DOHH2 (cell line): Measurements from ENCODE around the gene PDSS1.

Experiments
- H3F3A ChIP-seq: fragments of 200-600 bp; sonication (generic), shearing (Covaris generic); 2 replicates; pipeline ENCODE4 v1.6.0; 2016; ENCODE audit warnings: antibody characterized with exemption, mild to moderate bottlenecking; ENCODE audit not compliant: control insufficient read depth, insufficient read depth
- H3K27ac ChIP-seq: fragments of 200-600 bp; sonication (generic); 2 replicates; pipeline ENCODE4 v1.5.1; 2014; ENCODE audit warnings: low read depth, mild to moderate bottlenecking, low read length, moderate library complexity
- H3K27me3 ChIP-seq: fragments of 200-600 bp; sonication (generic); 2 replicates; pipeline ENCODE4 v1.6.1; 2014; ENCODE audit warnings: mild to moderate bottlenecking, low read length, mixed read lengths; ENCODE audit not compliant: control insufficient read depth
- H3K36me3 ChIP-seq: fragments of 200-600 bp; sonication (generic); 2 replicates; pipeline ENCODE4 v1.6.1; 2014; ENCODE audit warnings: mild to moderate bottlenecking, low read length, moderate library complexity, mixed read lengths; ENCODE audit not compliant: control insufficient read depth
- H3K4me1 ChIP-seq: fragments of 200-600 bp; sonication (generic); 2 replicates; pipeline ENCODE4 v1.6.1; 2014; ENCODE audit warnings: mild to moderate bottlenecking, low read length, mixed read lengths; ENCODE audit not compliant: control insufficient read depth
- H3K4me2 ChIP-seq: fragments of 200-600 bp; sonication (generic); 2 replicates; pipeline ENCODE4 v1.6.0; 2014; ENCODE audit warnings: mild to moderate bottlenecking, low read length, moderate library complexity
- H3K4me3 ChIP-seq: fragments of 200-600 bp; sonication (generic); 2 replicates; pipeline ENCODE4 v1.5.1; 2014; ENCODE audit warnings: mild to moderate bottlenecking, low read length, mixed read lengths
- H3K79me2 ChIP-seq: fragments of 200-600 bp; sonication (generic); 2 replicates; pipeline ENCODE4 v1.6.1; 2014; ENCODE audit warnings: mild to moderate bottlenecking, low read length, mixed read lengths; ENCODE audit not compliant: control insufficient read depth
- H3K9me2 ChIP-seq: fragments of 200-600 bp; sonication (generic); replicated peaks from 2 replicates; pipeline ENCODE4 v1.6.1; 2014; ENCODE audit warnings: mild to moderate bottlenecking, low read length, mixed read lengths; ENCODE audit not compliant: control insufficient read depth
- H3K9me3 ChIP-seq: fragments of 200-600 bp; sonication (generic); 2 replicates; pipeline ENCODE4 v1.6.1; 2014; ENCODE audit warnings: antibody characterized with exemption, low read length, mixed read lengths; ENCODE audit not compliant: control insufficient read depth, insufficient read depth
- H4K20me1 ChIP-seq: fragments of 200-600 bp; sonication (generic); 2 replicates; pipeline ENCODE4 v1.6.0; 2014; ENCODE audit warnings: low read depth, mild to moderate bottlenecking, antibody characterized with exemption, low read length, moderate library complexity; ENCODE audit not compliant: control insufficient read depth, insufficient read depth
- EZH2phosphoT487 ChIP-seq: fragments of 200-600 bp; sonication (generic); IDR thresholded peaks from 2 replicates; pipeline ENCODE4 v1.6.1; 2017; ENCODE audit warnings: borderline replicate concordance, mild to moderate bottlenecking, antibody characterized with exemption, low read length, moderate library complexity, mixed read lengths
- TF ChIP-seq, protein P1 (sequence below): fragments of 200-600 bp; sonication (generic); IDR thresholded peaks from one replicate; pipeline ENCODE4 v1.5.1; 2014; ENCODE audit warnings: antibody characterized with exemption, mild to moderate bottlenecking, low read depth, low read length; ENCODE audit not compliant: poor library complexity, severe bottlenecking

The PDSS1 gene

DNA sequence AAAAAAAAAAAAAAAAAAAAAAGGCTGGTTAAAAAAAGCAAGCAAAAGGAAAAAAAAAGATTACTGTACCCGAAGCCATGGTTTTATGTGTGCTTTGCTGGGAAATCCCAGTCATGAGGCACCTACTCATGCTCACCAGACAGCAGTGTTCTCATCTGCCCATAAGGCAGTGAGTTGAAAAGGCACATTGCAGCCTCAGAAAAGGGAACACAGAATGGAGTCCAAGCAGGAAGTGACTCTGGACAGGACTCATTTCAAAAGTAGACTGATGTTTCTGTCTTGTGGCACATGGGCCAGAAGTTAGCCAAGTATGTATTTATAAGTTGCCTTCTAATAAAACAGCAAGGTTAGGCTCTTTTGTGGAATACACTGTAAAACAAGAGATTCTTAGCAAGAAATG lies 40.2 kb downstream of the PDSS1 start:
- Histone ChIP-seq H3K9me2 (no peaks in the 10 kb centered on the region), H3K27ac (peak overlapping the region; percentile 97), H3K4me3 (peak overlapping the region; percentile 63), H3K27me3 (no peaks in the 10 kb centered on the region), H3K9me3 (no peaks in the 10 kb centered on the region), H4K20me1 (no peaks in the 10 kb centered on the region), H3K4me2 (peak overlapping the region; percentile 84), H3F3A (peaks cover 25% of the 10 kb centered on the region), H3K4me1 (peaks cover 72% of the 10 kb centered on the region), H3K36me3 (peaks cover 83% of the 10 kb centered on the region), H3K79me2 (peaks cover 29% of the 10 kb centered on the region)
- no peak for TF ChIP-seq EZH2phosphoT487
- TF ChIP-seq, protein P1, sequence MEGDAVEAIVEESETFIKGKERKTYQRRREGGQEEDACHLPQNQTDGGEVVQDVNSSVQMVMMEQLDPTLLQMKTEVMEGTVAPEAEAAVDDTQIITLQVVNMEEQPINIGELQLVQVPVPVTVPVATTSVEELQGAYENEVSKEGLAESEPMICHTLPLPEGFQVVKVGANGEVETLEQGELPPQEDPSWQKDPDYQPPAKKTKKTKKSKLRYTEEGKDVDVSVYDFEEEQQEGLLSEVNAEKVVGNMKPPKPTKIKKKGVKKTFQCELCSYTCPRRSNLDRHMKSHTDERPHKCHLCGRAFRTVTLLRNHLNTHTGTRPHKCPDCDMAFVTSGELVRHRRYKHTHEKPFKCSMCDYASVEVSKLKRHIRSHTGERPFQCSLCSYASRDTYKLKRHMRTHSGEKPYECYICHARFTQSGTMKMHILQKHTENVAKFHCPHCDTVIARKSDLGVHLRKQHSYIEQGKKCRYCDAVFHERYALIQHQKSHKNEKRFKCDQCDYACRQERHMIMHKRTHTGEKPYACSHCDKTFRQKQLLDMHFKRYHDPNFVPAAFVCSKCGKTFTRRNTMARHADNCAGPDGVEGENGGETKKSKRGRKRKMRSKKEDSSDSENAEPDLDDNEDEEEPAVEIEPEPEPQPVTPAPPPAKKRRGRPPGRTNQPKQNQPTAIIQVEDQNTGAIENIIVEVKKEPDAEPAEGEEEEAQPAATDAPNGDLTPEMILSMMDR, result no peak

DNA sequence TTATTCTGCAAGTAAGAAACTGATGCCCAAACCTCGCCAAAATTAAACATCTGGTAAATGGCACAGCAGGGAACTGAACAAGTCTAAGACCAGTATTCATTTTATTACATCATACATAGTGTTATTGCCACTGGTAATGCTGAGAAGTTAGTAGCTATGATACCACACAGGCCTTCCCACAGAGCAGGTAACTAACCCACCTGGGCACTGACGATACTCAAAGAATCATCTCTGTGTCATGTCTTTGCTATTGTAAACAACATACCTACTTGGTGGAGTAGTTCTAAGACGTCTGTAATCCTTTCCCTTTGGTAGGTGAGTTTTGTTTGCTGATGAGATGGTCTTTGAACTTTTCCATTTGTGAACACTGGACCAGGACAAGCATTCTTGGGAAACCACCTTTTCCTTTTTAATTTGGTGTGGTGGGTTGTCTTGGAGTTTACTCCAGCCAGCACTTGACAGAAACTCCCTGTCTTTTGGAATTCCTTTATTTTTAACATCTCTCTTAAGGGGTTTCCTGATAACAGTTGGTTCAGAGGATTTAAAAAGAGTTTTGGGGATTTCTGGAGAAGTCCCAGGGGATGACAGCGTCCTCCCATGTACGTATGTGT lies 40.9 kb downstream of the PDSS1 start:
- Histone ChIP-seq H4K20me1 (no peaks in the 10 kb centered on the region), H3K4me1 (peaks cover 78% of the 10 kb centered on the region), H3K36me3 (peaks cover 85% of the 10 kb centered on the region), H3K4me3 (peak overlapping the region; percentile 63), H3K4me2 (peak overlapping the region; percentile 84), H3K79me2 (peaks cover 29% of the 10 kb centered on the region), H3K27me3 (no peaks in the 10 kb centered on the region), H3K27ac (peak overlapping the region; percentile 97), H3K9me2 (no peaks in the 10 kb centered on the region), H3K9me3 (no peaks in the 10 kb centered on the region), H3F3A (peaks cover 30% of the 10 kb centered on the region)
- no peak for TF ChIP-seq EZH2phosphoT487
- TF ChIP-seq, protein P1, result no peak

DNA sequence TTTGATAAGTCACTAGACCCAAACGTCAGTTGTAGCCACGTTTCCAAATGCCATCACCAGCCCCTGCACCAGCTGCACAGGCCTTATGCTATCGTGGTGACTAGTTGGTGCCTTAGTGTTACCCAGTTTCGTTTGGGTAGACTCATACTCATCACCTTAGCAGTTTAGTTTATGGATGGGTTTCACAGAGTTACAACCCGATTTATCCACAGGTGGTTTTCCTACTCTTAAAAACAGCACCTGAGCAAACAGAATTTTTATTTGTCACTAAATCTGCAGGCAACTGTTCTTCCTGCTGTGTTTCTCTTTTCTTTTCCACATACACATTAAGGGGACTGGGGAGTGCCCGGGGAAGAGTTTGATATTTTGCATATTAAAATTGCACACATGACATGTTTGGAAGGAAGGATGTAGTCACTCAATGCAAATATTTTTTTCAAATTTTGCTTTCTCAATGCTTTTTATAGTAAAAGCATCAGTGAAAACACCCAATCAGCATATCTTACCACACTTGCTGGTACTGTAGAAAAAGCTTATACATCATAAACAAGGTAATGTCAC lies 41.6 kb downstream of the PDSS1 start:
- Histone ChIP-seq H3K9me2 (no peaks in the 10 kb centered on the region), H3K27me3 (no peaks in the 10 kb centered on the region), H3K36me3 (peaks cover 84% of the 10 kb centered on the region), H3F3A (peaks cover 36% of the 10 kb centered on the region), H3K9me3 (no peaks in the 10 kb centered on the region), H3K4me2 (peak overlapping the region; percentile 84), H3K4me3 (peak overlapping the region; percentile 63), H3K4me1 (peaks cover 85% of the 10 kb centered on the region), H3K27ac (peak overlapping the region; percentile 97), H3K79me2 (peaks cover 34% of the 10 kb centered on the region), H4K20me1 (no peaks in the 10 kb centered on the region)
- TF ChIP-seq, protein P1, result no peak
- TF ChIP-seq EZH2phosphoT487, result no peak
